22Rv1 (cell line): Measurements from ENCODE around the gene RTP3.

Experiments
- H3K27ac ChIP-seq: fragments of 450-650 bp; 2 replicates; pipeline ENCODE4 v1.5.1; 2017
- ZFX ChIP-seq: fragments of 450-650 bp; IDR thresholded peaks from 2 replicates; pipeline ENCODE4 v1.6.1; 2017; ENCODE audit warnings: antibody characterized with exemption, borderline replicate concordance
- TF ChIP-seq, protein P1 (sequence below): fragments of 450-650 bp; IDR thresholded peaks from 2 replicates; pipeline ENCODE4 v1.5.1; 2017; ENCODE audit warnings: mild to moderate bottlenecking

Gene RTP3

DNA sequence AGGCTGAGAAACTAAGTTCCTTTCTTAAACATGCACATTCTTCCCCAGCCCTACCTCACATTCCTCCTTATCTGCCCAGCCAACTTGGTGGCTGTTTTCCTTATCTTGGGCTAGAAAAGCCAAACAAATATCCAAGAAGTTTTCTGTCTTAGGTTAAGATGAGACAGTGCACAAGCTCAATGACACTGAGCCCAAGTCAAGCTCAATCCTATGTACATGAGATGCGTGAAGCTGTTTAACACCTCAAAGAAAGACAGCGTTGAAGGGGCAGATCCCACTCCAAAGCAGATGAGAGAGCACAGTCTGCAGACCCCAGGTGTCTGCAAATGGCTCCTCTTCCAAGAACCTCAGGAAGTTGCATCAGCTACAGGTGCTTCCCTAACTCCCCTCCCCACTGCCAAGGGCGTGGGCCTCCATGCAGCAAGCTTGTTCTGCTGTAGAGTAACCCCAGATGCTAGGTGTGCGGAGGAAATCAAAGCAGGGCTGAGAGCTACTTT lies 51.7 kb downstream of the RTP3 start:
- H3K27ac ChIP-seq = no peak overlapping the region
- TF ChIP-seq, protein P1, sequence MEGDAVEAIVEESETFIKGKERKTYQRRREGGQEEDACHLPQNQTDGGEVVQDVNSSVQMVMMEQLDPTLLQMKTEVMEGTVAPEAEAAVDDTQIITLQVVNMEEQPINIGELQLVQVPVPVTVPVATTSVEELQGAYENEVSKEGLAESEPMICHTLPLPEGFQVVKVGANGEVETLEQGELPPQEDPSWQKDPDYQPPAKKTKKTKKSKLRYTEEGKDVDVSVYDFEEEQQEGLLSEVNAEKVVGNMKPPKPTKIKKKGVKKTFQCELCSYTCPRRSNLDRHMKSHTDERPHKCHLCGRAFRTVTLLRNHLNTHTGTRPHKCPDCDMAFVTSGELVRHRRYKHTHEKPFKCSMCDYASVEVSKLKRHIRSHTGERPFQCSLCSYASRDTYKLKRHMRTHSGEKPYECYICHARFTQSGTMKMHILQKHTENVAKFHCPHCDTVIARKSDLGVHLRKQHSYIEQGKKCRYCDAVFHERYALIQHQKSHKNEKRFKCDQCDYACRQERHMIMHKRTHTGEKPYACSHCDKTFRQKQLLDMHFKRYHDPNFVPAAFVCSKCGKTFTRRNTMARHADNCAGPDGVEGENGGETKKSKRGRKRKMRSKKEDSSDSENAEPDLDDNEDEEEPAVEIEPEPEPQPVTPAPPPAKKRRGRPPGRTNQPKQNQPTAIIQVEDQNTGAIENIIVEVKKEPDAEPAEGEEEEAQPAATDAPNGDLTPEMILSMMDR = no peak
- TF ChIP-seq ZFX = no peak

DNA sequence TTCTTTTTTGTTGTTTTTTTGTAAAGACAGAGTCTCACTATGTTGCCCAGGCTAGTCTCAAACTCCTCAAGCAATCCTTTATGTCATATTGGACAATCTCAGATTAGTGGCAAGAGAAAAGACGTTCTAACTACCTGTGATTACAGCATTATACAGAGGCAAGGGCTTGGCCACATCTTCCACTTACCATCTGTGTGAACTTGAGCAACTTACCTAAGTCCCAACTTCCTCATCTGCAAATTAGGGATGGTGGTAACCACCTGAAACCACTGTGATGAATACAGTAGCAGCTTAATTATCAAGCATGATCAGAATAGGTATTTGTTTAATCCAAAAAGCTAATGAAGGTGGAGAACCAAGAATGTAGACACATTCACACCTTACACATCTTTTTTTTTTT lies 52.2 kb downstream of the RTP3 start:
- H3K27ac ChIP-seq = no peak overlapping the region
- no peak for TF ChIP-seq ZFX
- TF ChIP-seq, protein P1 = no peak
